ENCODE measurements around the gene DLEC1.

The DLEC1 gene, protein sequence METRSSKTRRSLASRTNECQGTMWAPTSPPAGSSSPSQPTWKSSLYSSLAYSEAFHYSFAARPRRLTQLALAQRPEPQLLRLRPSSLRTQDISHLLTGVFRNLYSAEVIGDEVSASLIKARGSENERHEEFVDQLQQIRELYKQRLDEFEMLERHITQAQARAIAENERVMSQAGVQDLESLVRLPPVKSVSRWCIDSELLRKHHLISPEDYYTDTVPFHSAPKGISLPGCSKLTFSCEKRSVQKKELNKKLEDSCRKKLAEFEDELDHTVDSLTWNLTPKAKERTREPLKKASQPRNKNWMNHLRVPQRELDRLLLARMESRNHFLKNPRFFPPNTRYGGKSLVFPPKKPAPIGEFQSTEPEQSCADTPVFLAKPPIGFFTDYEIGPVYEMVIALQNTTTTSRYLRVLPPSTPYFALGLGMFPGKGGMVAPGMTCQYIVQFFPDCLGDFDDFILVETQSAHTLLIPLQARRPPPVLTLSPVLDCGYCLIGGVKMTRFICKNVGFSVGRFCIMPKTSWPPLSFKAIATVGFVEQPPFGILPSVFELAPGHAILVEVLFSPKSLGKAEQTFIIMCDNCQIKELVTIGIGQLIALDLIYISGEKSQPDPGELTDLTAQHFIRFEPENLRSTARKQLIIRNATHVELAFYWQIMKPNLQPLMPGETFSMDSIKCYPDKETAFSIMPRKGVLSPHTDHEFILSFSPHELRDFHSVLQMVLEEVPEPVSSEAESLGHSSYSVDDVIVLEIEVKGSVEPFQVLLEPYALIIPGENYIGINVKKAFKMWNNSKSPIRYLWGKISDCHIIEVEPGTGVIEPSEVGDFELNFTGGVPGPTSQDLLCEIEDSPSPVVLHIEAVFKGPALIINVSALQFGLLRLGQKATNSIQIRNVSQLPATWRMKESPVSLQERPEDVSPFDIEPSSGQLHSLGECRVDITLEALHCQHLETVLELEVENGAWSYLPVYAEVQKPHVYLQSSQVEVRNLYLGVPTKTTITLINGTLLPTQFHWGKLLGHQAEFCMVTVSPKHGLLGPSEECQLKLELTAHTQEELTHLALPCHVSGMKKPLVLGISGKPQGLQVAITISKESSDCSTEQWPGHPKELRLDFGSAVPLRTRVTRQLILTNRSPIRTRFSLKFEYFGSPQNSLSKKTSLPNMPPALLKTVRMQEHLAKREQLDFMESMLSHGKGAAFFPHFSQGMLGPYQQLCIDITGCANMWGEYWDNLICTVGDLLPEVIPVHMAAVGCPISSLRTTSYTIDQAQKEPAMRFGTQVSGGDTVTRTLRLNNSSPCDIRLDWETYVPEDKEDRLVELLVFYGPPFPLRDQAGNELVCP (N-terminal part only)

GRCh38 chr3:38039101-38039898 is at the start of gene DLEC1:
Gene DLEC1, plus strand, starts transcription at chr3:38039208. Its CDS starts 18 bp downstream, at chr3:38039226.
- peak; percentile 87 for DNase-seq

- no peak for DNase-seq
These were observed 49.1 kb upstream of the DLEC1 start for GRCh38 chr3:37989821-37990480.

GRCh38 chr3:37990527-37990926 is 48.5 kb upstream of the DLEC1 start, which contains the start of gene VILL:
Gene VILL, plus strand, starts transcription at chr3:37990786. Its CDS starts 2,887 bp downstream, at chr3:37993673.
- no peak for DNase-seq

DNA sequence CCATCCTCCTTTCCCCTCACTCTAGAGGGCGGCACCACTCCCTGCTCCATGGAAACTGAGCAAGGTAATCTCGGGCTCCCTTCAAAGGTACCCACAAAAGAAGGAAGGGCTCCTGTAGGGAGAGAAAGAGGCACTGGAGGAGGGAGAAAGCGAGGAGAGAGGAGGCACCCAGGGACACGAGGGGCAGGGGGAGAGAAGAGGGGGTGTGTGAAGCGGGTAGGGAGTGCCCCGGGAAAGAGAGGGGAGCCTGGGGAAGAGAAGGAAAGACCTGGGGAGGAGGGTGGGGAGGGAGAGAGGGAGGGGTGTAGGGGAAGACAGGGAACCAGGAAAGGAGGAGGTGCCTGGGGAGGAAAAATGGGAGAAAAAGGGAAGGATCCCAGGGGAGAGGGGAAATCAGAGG is 47.9 kb upstream of the DLEC1 start:
- no peak for DNase-seq

GRCh38 chr3:37991823-37992222 is 47.2 kb upstream of the DLEC1 start:
- DNase-seq, result no peak

DNA sequence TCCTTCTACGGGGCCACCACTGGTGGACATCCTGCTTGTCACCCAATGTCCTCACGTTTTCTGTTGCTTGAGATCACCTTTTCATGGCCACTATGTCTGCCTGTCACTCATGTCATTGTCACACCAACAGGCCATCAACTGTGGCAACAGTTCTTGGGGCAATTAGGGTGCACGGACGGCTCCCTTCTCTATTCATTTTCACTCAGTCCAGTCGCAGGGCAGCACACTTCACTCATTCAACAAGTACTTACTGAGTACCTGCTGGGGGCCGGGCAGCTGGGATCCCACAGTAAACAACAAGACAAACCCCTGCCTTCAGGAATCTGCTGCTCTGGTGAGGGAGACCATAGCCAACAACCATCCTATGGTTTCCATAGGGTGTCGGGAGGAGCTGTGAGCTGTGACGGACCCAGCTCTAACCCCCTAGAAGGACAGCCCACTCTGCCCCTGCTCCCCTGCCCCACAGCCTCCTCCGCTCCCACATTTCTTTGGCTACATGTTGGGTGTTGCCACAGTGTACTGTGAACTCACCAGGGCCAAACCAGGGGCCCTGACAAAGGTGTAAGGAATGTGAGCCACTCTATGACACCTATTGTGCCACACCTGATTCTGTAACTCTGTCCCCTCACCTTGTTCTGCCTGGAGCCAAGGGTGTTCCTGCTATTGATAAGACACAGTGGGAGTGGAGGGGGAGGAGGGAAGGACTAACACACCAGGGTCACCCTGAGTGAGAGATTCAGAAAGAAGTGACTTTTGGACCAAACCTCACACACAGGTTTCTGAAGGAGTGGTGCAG is 46.5 kb upstream of the DLEC1 start:
- DNase-seq, result no peak

- DNase-seq, result no peak
These were observed 45.9 kb upstream of the DLEC1 start for GRCh38 chr3:37993067-37993455.

GRCh38 chr3:37993460-37993819 is 45.6 kb upstream of the DLEC1 start:
- DNase-seq, result no peak

DNA sequence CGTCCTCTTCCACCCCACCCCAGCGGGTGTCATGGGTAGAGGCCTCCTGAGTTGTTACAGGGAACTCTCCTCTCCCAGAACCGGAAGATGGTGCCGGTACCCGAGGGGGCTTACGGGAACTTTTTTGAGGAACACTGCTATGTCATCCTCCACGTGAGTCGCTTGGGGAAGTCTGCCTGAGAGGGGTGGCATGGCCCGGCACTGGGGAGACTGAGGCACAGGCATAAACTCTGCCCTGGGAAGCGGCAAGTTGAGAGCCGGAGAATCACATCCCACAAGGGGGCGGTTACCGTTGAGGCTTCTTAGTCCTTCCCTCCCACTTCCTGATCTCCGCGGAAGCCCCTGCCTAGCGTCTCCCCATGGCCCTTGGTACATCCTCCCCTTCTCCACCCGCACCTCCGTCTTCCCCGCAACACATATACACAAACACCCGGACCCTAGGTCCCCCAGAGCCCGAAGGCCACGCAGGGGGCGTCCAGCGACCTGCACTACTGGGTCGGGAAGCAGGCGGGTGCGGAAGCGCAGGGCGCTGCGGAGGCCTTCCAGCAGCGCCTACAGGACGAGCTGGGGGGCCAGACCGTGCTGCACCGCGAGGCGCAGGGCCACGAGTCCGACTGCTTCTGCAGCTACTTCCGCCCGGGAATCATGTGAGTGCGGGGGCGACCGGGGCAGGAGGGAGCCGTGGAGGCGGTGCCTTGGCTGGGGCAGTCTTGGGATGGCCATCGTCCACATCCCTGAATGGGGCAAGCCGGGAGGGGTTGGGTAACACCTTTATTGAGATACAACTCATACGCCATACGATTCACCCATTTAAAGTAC is 45.0 kb upstream of the DLEC1 start:
- peak; percentile 88 for DNase-seq

GRCh38 chr3:37994639-37994972 is 44.4 kb upstream of the DLEC1 start:
- DNase-seq, result no peak

DNA sequence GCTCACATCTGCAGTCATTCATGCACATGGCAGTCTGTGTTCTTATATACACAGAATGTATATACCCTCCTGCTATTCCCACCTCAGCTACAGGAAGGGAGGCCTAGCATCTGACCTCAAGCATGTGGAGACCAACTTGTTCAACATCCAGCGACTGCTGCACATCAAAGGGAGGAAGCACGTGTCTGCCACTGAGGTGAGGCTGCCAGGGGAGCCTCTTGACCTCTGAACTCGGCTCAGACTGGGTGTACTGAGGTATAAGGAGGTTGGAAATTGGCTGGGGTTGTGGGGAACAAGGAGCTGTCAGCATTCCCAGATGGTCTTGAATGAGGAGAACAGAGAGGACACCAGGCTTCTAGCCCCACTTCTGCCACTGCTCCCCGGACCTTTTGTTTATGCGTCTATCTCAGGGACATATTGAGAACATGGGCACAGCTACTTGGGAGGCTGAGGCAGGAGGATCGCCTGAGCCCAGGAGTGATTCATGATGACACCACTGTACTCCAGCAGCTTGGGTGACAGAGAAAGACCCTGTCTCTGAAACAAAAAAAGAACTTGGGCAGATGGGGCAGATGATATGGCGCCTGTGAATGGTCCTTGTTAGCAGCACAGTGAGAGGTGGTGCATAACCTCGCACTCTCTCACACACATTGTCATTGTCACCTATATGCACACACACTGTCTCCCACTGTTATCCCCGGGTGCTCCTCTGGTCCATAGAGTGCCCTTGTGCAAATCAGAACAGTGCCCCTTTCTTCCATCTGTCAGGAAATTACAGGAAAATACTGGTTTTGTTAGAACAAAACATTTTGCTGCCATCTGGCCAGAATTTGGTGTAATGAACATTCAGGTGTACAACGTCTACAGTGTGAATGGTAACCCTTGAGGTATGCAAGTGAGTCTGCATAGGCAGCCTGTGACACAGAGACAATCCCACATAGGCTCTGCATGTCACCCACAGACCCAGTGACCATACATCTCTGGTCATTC is 43.1 kb upstream of the DLEC1 start:
- no peak for DNase-seq

DNA sequence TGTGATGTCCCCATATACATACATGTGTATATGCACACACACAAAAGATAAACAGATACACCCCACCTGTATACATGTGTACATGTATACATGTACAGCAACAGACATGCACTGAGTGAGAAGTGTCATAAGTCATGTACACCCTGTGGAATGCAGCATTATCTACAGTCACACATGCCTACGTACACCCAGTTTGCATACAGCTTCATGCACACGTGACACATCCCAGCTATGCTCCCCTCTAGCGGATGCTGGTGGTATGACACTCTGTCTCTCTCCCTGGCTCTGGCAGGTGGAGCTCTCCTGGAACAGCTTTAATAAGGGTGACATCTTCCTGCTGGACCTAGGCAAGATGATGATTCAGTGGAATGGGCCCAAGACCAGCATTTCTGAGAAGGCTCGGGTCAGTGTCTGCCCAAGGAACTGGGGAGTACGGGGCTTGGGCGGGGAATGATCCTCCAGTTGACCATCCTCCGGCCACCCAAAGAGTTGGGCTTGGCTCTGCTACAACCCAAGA is 42.2 kb upstream of the DLEC1 start:
- peak; percentile 93 for DNase-seq

DNA sequence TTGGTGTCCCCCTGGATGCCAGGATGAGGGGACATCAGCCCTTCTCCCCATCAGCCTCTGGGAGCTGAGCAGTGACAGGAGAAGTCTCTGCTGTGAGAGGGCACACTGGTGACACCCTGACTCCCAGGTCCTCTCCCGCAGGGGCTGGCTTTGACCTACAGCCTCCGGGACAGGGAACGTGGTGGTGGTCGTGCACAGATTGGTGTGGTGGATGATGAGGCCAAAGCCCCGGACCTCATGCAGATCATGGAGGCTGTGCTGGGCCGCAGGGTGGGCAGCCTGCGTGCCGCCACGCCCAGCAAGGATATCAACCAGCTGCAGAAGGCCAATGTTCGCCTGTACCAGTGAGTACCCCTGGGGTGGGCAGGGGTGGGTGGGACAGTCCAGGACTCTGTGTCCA is 41.7 kb upstream of the DLEC1 start:
- DNase-seq, result no peak

DNA sequence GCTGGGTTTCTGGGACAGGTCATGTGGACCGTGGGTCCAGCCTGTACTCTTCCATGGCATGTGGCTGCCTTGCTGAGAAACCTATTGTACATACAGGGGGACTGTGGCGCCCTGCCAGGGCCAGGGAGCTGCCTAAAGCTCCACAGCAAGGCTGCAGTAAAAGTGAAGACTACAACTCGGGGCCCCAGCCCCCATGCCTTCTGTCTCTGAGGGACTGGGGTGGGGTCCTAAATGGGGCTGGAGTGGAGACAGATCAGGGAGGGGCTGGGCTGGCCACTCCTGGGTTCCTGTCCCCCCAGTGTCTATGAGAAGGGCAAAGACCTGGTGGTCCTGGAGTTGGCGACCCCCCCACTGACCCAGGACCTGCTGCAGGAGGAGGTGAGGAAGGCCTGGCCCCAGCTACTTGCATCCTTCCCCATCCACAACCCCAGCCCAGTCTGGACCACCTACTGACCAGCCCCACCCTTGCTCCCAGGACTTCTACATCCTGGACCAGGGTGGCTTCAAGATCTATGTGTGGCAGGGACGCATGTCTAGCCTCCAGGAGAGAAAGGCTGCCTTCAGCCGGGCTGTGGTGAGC is 41.1 kb upstream of the DLEC1 start:
- no peak for DNase-seq

DNA sequence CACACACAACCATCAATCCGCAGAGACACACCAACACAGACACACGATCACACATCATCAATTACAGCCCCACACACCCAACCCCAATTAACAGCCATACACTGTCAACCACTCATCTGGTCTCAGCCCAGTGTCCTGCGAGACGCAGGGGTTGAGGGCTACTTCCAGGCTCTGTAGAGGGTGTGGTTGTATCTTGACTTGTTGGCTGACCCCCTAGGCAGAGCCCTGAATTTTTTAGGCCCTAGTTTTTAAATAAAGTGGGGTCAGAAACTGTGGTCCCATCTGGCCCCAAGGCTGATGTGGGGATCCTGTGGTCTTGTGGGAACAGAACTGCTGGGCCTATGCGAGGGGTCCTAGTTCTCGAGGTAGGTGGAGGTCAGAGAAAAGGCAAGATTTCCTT is 39.2 kb upstream of the DLEC1 start:
- DNase-seq, result no peak

DNA sequence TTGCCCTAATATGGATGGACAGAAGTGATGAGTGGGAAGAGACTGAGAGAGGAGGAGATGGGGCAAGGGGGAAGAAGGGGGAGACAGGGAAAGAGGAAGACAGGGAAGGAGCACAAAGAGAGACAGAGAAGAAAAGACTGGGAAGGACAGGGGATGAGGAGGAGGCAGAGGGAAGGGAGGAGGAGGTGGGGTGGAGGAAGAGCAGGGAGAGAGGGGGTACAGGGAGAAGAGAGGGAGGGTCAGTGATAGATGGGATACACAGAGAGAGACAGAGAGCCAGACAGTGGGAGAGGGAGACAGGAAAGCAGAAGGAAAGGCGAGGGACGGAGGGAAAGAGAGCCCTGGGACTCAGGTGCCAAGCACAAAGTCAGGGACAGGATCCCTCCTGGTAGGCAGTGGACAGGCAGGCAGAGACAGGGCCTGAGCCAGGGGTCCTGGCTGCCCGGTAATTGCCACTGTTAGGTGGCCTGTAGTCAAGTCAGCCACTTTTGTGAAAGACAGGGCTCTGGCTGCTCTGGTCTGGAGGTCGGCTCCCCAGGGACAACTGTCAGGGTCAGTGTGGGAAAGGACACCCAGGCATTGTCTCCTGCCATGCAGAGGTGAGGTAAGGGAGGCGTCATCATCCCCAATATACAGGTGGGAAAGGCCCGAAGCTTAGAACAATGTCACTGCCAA is 38.6 kb upstream of the DLEC1 start:
- no peak for DNase-seq

GRCh38 chr3:38000965-38001455 is 38.0 kb upstream of the DLEC1 start:
- DNase-seq, result no peak

Data from activated CD8-positive, alpha-beta memory T cell treated with anti-CD3 and anti-CD28 coated beads, Interleukin-2, amount 50 U/mL, for 48 hours (primary cell).